Transverse colon (tissue), 4 donors: ENCODE data around the gene SYNDIG1L.

Source experiments
- EP300 ChIP-seq: sonication (generic); formaldehyde crosslinking; IDR thresholded peaks from one replicate; pipeline ENCODE4 v1.6.1; 2017; ENCODE audit warnings: antibody characterized with exemption, low read depth
- POLR2A ChIP-seq: fragments of 450-650 bp; IDR thresholded peaks from one replicate; pipeline ENCODE4 v1.6.1; 2016; ENCODE audit warnings: antibody characterized with exemption, mild to moderate bottlenecking, moderate library complexity
- POLR2AphosphoS5 ChIP-seq, 3 donors: sonication (generic); formaldehyde crosslinking; IDR thresholded peaks; one replicate each; pipeline ENCODE4 v1.6.1; 2016; ENCODE audit warnings: antibody characterized with exemption in 3 of 3
- TF ChIP-seq, protein P1 (sequence below), 5 experiments: fragments of 200-600 bp in 3 of 5; fragments of 450-650 bp in 2 of 5; sonication (generic) in 3 of 5; IDR thresholded peaks; 1 replicate in 2 of 5; 2 replicates in 3 of 5; pipeline ENCODE4 v1.5.1; 2016 to 2017; ENCODE audit warnings: antibody characterized with exemption in 5 of 5, inconsistent platforms in 3 of 5, mild to moderate bottlenecking in 2 of 5, moderate library complexity in 1 of 5

DNA sequence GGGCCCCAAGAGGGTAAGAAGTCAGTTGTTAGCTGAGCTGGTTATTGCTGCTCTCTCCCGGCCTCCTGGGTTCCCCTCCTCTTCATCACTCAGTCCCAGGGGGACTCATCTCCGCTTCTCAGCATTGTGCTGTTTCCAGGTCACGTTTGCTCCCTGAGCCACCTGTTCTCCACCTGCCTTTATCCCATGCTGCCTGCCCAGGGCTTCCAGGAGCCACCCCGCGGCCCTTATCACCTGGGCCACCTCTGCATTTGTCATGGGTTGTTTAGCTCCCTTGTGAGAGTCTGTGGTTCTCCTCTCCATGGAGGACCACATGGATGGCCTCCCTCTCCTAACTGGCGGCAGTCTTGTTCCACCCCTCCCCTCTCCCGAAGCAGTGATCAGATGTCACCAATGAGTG is 36.0 kb downstream of the SYNDIG1L start:
- TF ChIP-seq, protein P1, sequence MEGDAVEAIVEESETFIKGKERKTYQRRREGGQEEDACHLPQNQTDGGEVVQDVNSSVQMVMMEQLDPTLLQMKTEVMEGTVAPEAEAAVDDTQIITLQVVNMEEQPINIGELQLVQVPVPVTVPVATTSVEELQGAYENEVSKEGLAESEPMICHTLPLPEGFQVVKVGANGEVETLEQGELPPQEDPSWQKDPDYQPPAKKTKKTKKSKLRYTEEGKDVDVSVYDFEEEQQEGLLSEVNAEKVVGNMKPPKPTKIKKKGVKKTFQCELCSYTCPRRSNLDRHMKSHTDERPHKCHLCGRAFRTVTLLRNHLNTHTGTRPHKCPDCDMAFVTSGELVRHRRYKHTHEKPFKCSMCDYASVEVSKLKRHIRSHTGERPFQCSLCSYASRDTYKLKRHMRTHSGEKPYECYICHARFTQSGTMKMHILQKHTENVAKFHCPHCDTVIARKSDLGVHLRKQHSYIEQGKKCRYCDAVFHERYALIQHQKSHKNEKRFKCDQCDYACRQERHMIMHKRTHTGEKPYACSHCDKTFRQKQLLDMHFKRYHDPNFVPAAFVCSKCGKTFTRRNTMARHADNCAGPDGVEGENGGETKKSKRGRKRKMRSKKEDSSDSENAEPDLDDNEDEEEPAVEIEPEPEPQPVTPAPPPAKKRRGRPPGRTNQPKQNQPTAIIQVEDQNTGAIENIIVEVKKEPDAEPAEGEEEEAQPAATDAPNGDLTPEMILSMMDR (IDR thresholded peaks at IDR 0.05), result no peak
- TF ChIP-seq POLR2A (no peak), POLR2AphosphoS5 (IDR thresholded peaks at IDR 0.05) (no peak), EP300 (no peak)
